Choroid plexus epithelial cell (primary cell): Measurements from ENCODE around the gene HELZ.
"Not testable (repeated sequence)": the region's sequence is repeated elsewhere in the genome, so short reads cannot be mapped to it uniquely, and the experiment has no call there.

Experiments
- DNase-seq: peaks from one replicate; pipeline ENCODE4 v3.0.0-alpha.2; 2010; ENCODE audit warnings: low read depth
- H3K4me3 ChIP-seq: 2 replicates; pipeline ENCODE4 v1.5.1; 2011; ENCODE audit warnings: low read depth, mild to moderate bottlenecking, control low read depth, low read length, moderate library complexity
- TF ChIP-seq, protein P1 (sequence below): conservative IDR thresholded peaks from 2 replicates; pipeline ENCODE4 v1.5.1; 2011; ENCODE audit warnings: low read depth, mild to moderate bottlenecking, control low read depth, inconsistent platforms, low read length, moderate library complexity

Gene HELZ

DNA sequence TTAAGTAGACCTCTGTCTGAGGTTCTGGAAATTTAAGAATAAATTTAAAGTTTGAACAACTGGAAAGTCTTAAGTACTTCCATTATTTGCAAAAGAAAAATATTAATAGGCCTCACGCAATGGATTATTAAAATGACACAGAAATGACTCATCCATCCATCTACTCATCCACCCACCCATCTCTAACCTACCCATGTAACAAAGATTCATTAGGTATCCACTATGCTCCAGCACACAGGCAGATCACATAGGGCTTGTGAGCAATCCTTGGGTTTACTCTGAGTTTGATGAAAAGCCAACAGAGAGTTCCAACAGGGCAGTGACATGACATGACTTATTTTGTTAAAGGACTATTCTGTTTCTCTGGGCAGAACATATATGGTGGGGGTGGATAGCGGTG lies 93.3 kb downstream of the HELZ start:
- DNase-seq = peak; percentile 72
- no peak overlapping the region for H3K4me3 ChIP-seq
- TF ChIP-seq, protein P1, sequence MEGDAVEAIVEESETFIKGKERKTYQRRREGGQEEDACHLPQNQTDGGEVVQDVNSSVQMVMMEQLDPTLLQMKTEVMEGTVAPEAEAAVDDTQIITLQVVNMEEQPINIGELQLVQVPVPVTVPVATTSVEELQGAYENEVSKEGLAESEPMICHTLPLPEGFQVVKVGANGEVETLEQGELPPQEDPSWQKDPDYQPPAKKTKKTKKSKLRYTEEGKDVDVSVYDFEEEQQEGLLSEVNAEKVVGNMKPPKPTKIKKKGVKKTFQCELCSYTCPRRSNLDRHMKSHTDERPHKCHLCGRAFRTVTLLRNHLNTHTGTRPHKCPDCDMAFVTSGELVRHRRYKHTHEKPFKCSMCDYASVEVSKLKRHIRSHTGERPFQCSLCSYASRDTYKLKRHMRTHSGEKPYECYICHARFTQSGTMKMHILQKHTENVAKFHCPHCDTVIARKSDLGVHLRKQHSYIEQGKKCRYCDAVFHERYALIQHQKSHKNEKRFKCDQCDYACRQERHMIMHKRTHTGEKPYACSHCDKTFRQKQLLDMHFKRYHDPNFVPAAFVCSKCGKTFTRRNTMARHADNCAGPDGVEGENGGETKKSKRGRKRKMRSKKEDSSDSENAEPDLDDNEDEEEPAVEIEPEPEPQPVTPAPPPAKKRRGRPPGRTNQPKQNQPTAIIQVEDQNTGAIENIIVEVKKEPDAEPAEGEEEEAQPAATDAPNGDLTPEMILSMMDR = no peak

DNA sequence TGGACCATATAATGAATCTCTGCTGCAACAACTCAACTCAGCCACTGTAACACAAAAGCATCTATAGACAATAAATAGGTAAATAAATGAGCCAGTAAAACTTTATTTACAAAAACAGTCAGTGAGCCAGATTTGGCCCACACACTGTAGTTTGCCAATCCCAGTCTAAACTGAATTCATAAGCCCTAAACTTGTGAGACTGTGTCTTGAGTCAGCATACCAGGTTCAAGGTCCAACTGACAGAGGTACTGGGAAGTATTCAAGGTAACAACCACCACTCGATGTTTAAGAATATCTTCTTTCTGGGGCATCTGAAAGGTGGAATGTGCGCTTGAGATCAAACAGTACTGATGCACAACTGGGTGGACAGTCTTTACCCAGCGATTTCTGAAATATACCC lies 94.2 kb downstream of the HELZ start:
- TF ChIP-seq, protein P1 = no peak
- H3K4me3 ChIP-seq = no peak overlapping the region
- no peak for DNase-seq

DNA sequence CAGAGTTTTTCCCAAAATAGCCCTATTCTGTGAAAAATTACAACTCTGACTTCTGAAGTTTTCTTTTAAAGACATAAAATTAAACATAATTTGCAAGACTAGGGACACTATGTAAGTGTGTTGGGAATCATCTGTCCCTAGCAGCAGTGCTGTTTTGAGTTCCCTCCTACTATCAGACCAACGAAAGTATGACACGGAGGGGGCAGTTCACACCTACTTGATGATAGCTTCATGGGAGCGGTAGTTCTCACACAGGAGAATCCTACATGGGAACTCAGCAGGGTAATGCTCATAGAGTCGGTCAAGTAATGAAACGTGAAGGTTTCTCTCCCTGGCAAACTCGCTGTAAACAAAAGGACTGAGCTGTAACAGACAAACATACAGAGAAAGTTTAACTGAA lies 96.6 kb downstream of the HELZ start:
- TF ChIP-seq, protein P1 = no peak

GRCh38 chr17:67145183-67145805 lies 99.7 kb downstream of the HELZ start:
- TF ChIP-seq, protein P1 = no peak
- DNase-seq = no peak
- no peak overlapping the region for H3K4me3 ChIP-seq

More for the DNA sequence above, 96.6 kb downstream of the HELZ start:
- no peak for DNase-seq
- no peak overlapping the region for H3K4me3 ChIP-seq

GRCh38 chr17:67143318-67143717 lies 101.7 kb downstream of the HELZ start:
- TF ChIP-seq, protein P1 = no peak
- no peak overlapping the region for H3K4me3 ChIP-seq
- no peak for DNase-seq

DNA sequence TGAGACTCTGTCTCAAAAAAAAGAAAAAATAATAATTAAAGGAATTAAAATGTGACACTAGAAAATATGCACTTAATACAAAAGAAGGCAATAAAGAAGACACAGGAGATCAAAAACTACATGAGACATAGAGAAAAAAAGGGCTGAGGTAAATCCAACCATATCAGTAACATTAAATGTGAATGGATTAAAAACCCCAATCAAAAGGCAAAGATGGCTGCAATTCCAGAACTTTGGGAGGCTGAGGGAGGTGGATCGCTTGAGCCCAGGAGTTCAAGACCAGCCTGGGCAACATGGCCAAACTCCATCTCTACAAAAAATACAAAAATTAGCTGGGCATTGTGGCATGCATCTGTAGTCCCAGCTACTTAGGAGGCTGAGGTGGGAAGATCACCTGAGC lies 103.0 kb downstream of the HELZ start:
- not testable (repeated sequence) for H3K4me3 ChIP-seq

DNA sequence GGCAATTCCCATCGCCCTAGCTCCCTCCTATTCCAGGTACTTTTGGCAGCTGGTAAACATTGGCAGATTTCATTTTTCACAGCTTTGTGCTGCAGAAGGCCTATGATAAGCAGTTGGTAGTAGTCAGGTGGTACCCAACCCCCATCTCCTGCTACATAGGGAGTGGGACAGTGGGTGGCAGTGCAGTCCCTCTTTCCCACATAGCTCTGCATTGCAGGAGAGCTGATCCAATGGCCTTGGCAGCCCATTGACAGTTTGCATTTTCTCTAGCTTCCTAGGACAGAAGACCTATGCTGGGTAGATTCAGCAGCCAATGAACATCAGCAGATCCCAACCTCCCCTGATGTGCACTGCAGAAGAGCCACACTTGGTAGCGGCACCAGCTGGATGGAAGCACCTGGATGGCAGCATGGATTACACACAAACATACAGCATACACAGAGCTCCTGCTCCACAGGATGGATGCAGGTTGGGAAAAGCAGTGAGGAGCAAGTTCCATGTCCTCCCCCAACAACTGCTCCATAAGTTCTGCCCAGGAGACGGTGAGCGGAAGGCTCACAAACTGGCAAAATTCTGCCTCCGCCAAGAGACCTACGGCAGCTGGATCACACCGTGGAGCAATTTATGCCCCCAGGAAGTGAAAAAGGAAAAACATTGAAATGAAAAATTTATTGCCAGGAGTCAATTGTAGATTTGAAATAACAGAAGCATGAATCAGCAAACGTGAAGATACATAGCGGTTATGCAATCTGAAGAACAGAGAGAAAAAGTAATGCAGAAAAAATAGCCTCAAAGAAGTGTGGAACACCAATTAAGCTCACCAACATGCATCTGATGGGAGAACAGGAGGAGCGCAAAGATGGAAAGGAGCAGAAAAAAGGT lies 105.0 kb downstream of the HELZ start:
- TF ChIP-seq, protein P1 = no peak
- peak; percentile 74 for DNase-seq

More for the DNA sequence above, 103.0 kb downstream of the HELZ start:
- not testable (repeated sequence) for DNase-seq

More for the DNA sequence above, 105.0 kb downstream of the HELZ start:
- H3K4me3 ChIP-seq = no peak overlapping the region
